ENCODE results near the gene CFAP74. TPM values are rescaled to one million over a fixed set of nuclear protein-coding genes. Genes with fewer than 3 reads are reported as not detected.

CFAP74 gene
- total RNA-seq, 1 experiment from 2014 or later = 0.28 TPM

GRCh38 chr1:1877865-1878436 lies 125.6 kb downstream of the CFAP74 start:
- H3K9me3 Mint-ChIP-seq = peaks cover 8 to 12% of the 10 kb centered on the region in 2 experiments; a peak in 4 of 5 replicates
- Histone ChIP-seq H3K4me2 (ENCODE audit: insufficient read depth, insufficient read length, low read length) (no peak overlapping the region), H3K9ac (ENCODE audit: extremely low read depth, insufficient read length, low read length) (no peak overlapping the region), H3K9me3 (ENCODE audit: control insufficient read depth, low read depth, low read length) (no peaks in the 10 kb centered on the region), H4K91ac (ENCODE audit: insufficient read length, low read depth, low read length) (no peak overlapping the region), H3K14ac (ENCODE audit: insufficient read depth, low read length) (no peak overlapping the region), H3K79me2 (ENCODE audit: insufficient read depth, low read length) (peaks cover 79% of the 10 kb centered on the region), H4K5ac (ENCODE audit: insufficient read length, low read depth, low read length) (no peak overlapping the region), H2BK5ac (ENCODE audit: insufficient read length, low read length) (no peak overlapping the region), H3K18ac (ENCODE audit: insufficient read length, low read depth, low read length) (no peak overlapping the region), H2BK15ac (ENCODE audit: low read depth, low read length) (no peak overlapping the region), H3K79me1 (ENCODE audit: insufficient read depth, low read depth, low read length, poor library complexity, severe bottlenecking) (peaks cover 5% of the 10 kb centered on the region), H3K56ac (ENCODE audit: insufficient read length, low read depth, low read length) (no peak overlapping the region), H4K20me1 (ENCODE audit: control insufficient read depth, insufficient read depth, insufficient read length) (peaks cover 3% of the 10 kb centered on the region), H2BK120ac (ENCODE audit: low read depth, low read length, poor library complexity, severe bottlenecking) (no peak overlapping the region), H2BK12ac (ENCODE audit: insufficient read length, low read depth, low read length) (no peak overlapping the region), H3K4me1 (ENCODE audit: insufficient read depth, low read length) (no peaks in the 10 kb centered on the region; the same call in 1 of the 2 replicates), H3K23ac (ENCODE audit: insufficient read length, low read depth, low read length) (no peak overlapping the region), H3T11ph (ENCODE audit: low read length) (no peak overlapping the region), H3K4ac (ENCODE audit: low read depth, low read length) (no peak overlapping the region), H3K23me2 (ENCODE audit: insufficient read length, low read depth, low read length, poor library complexity, severe bottlenecking) (no peaks in the 10 kb centered on the region), H3K27me3 (ENCODE audit: insufficient read depth, low read length) (no peaks in the 10 kb centered on the region), H2BK20ac (ENCODE audit: low read depth, low read length, poor library complexity, severe bottlenecking) (no peak overlapping the region), H2AFZ (ENCODE audit: low read length) (no peak overlapping the region), H3K27ac (ENCODE audit: insufficient read length, low read depth, low read length) (no peak overlapping the region), H4K8ac (replicated peaks; ENCODE audit: insufficient read length, low read depth, low read length) (no peak overlapping the region), H2AK5ac (ENCODE audit: insufficient read length, low read length) (no peak overlapping the region)
- no peaks in the 10 kb centered on the region for H3K27me3 Mint-ChIP-seq (ENCODE audit: low read depth)
- peaks cover 38 to 48% of the 10 kb centered on the region in 2 experiments for H3K4me1 Mint-ChIP-seq
- WGBS (ENCODE audit: extremely low coverage, insufficient read length, low lambda C conversion rate) = no CpG with 5 or more reads among the region's 5 CpGs
- peak overlapping the region in 1 of 3 experiments; percentile 39; a peak in 2 of 7 replicates for H3K27ac Mint-ChIP-seq
- H3K4me3 Mint-ChIP-seq = no peak overlapping the region
- H3K36me3 Mint-ChIP-seq (ENCODE audit: insufficient read depth in 1 of 3, low read depth in 3 of 3) = peaks cover 45 to 47% (median 45%) of the 10 kb centered on the region in 3 experiments
- no peak for TF ChIP-seq CTCF (conservative IDR thresholded peaks at IDR 0.05)
- DNase-seq = no peak
